ENCODE results near the gene OSER1.
A peak's percentile ranks its signal among the peaks of the same experiment; 100 is the strongest.
"Not testable (repeated sequence)": the region's sequence is repeated elsewhere in the genome, so short reads cannot be mapped to it uniquely, and the experiment has no call there.

The OSER1 gene

DNA sequence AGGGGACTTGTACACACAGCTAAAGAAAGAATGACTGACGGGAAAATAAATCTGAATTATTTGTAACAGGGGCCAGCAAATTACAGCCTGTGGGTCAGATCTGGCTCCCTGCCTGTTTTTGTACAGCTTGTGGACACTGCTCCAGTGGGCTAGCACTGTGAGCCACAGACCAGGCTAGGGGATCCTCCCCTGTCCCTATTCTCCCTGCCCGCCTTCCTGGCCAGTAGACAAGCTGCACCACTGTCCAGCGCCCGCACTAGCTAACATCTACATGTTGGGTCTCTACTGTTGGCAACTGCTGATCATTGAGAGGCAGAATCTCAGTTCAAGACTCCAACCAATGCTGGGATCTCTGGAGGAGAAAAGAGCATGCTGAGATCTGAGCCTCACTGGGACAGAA lies 10.7 kb downstream of the OSER1 start:
- no peak for DNase-seq

- DNase-seq: no peak
Measured at GRCh38 chr20:44198872-44199271, 11.7 kb downstream of the OSER1 start.

GRCh38 chr20:44196271-44196670 lies 14.3 kb downstream of the OSER1 start:
- DNase-seq: no peak

- no peak for DNase-seq
Measured at GRCh38 chr20:44195605-44196004, 15.0 kb downstream of the OSER1 start.

DNA sequence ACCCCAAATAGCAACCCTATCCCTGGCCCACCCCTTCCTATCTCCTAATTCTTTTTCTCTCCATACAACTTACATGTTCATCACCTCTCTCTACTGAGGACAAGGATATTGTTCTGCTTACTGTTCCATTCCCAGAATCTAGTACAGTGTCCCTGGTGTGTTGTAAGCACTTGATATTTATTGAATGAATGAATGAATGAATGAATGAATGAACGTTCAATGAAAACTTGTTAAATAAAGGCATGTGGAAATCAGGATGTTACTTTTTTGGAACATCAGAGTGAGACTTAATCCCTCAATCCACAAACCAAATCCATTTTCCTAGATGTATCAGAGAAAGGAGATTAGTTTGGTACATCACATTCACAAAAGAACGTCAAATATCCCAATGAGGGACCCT lies 16.8 kb downstream of the OSER1 start:
- DNase-seq: no peak

GRCh38 chr20:44191640-44192039 lies 18.9 kb downstream of the OSER1 start:
- not testable (repeated sequence) for DNase-seq

- DNase-seq: peak; percentile 44 to 57
Measured at GRCh38 chr20:44190197-44190852, 20.2 kb downstream of the OSER1 start.

DNA sequence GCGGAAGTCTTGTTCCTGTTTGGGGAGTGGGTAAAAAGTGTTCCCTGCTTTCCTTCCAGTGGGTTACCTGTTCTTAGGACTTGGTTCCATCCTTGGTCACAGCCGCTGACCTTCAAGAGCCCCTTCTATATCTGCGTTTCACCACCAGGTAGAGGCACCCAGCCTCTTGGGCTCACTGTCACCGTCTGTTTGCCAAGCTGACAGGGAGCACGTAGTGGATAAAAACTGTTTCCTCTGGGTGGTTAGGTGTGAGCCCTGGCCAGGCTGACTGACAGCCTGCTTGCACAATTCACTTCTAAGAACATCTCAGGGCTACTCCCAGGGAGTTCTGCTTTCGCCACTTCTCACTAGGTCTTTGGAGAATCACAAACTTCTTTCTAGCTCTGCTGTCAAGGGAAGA lies 21.8 kb downstream of the OSER1 start:
- DNase-seq: no peak

GRCh38 chr20:44187772-44188709 lies 22.5 kb downstream of the OSER1 start:
- DNase-seq: no peak

DNA sequence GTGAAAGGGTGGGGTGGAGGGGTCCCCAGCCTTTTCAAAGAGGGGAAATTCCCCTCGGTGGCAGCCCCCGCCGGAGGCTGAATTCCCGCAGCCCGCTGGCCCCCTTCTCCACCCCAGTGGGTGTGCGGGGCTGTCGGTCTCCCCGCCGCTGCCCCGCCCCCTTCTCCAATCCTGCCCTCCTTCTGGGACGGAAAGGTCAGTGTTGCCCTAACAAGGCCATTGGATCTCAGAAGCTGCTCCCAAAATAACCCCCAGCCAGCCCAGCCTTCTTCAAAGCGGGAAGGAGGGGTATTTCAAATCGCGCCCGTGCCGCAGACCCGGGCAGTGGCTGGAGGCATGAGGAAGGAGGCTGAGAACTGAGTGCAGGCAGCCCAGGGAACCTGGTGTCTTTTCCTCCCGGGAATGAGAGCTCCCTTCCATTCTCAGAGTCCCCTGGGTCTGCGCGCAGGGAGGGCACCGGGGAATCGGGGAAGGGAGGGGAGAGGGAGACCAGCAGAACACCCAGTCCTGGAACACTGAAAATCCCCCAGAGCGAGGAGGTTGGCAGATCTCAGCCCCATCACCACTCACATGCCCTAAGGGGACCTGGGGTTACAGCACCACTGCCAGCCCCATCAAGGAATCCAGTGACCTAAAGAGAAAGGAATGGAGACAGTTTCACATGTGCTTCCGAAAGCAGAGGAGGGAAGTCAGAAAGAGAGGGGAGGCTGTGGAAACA lies 23.4 kb downstream of the OSER1 start, which contains the start of gene JPH2:
TSS of gene JPH2 (minus strand) at position 135 of the 718 bp plus-strand sequence. CDS start 483 bp downstream, outside the sequence.
- DNase-seq: no peak

DNA sequence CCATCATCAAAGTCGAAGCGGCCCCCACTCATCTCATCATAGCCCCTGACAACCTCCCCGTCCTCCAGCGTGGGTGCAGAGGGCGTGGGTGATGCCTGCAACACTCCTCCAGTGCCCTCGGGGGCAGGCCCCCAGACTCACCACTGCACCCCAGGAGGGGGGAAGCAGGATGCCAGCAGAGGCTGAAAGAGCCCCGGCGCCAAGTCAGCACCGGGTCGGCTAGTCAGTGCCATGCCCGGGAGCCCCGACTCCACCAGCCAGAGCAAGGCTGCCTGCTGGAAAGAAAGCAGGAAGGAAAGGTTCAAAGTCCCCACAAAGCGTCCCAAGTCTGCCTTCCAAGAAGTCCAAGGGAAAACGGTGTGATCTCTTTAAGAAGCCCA lies 23.9 kb downstream of the OSER1 start:
- no peak for DNase-seq

DNA sequence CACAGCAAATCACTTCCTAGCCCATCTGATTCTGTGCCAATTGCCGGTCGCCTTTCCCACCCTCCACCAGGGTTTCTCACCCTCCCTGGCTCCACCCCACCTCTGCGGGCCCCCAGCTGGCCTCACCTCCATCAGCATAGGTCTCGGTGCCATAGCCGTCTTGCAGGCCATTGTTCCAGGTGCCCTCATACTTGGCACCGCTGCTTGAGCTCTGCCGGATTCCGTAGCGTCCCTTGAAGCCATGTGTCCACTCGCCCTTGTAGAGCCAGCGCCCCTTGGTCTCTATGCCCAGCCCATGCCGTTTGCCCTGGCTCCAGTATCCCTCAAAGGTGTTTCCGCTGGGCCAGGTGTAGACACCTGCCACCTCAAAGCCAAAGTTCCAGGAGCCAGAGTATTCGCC lies 24.4 kb downstream of the OSER1 start:
- no peak for DNase-seq

DNA sequence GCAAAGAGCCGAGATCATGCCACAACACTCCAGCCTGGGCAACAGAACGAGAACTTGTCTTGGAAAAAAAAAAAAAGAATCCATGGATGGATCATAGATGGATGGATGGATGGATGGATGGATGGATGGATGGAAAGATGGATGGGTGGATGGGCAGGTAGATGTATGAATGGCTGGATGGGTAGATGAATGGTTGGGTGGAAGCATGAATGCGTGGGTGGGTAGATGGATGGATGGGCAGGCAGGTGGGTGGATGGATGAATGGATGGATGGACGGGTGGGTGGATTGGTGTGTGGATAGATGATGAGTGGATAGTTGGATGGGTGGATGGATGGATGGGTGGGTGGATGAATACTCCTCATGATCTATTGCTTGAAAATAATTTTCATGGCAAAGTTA lies 25.0 kb downstream of the OSER1 start:
- DNase-seq: no peak

DNA sequence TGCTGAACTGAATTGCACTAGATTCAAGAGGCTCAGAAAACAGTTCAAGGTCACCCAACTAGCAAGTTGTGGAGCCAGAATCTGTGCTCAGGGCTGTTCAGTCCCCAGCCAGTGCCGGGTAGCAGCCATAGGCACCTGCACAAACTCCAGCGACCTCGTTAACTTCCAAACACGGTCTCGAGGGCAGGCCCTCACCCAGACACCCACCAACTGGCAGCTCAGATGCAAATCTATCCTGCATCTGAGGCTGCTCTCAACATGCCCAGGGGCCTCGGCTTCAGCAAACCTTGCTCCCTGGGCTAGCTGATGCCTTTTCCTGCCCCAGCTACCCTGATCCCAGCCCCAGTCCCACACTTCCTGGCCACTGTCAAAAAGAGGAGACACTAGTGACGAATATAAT lies 27.3 kb downstream of the OSER1 start:
- no peak for DNase-seq

GRCh38 chr20:44182863-44183262 lies 27.7 kb downstream of the OSER1 start:
- no peak for DNase-seq

- DNase-seq: no peak
Measured at GRCh38 chr20:44182135-44182765, 28.3 kb downstream of the OSER1 start.

GRCh38 chr20:44181611-44182010 lies 29.0 kb downstream of the OSER1 start:
- no peak for DNase-seq

- no peak for DNase-seq
Measured at GRCh38 chr20:44180814-44181213, 29.8 kb downstream of the OSER1 start.

DNA sequence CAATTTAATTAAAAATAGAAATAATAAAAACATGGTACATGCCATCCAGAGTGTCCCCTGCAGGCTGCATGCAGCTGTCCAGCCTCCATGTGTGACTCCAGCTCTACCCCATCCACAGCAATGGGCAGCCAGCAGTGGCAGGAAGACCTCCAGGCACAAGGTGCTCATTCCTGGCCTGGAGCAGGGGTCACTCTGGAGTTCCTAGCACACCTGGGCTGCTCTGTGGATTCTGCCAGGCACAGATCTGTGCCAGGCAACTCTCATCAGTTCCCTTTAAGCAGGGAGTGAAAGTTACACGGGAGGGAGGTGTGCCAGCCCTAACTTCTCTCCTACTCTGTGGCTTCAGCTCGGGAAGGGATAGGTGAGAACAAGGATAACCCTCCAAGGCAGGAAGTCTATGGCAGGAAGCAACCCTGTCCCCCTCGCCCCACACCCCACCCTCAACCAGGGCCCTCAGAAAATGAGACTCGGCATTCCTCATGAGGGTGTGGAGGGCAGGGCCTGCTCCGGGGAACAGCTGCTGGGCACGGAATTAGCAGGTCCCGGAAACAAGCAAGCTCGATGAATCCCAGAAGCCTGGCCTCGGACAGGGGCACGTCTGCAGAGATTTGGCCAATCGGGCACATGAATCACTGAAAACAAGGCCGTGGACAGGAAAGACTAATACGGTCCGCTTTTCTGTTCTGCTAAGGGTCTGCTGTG lies 33.6 kb downstream of the OSER1 start:
- no peak for DNase-seq

GRCh38 chr20:44174996-44175765 lies 35.4 kb downstream of the OSER1 start:
- DNase-seq: no peak

- DNase-seq: no peak
Measured at GRCh38 chr20:44173846-44174245, 36.7 kb downstream of the OSER1 start.

DNA sequence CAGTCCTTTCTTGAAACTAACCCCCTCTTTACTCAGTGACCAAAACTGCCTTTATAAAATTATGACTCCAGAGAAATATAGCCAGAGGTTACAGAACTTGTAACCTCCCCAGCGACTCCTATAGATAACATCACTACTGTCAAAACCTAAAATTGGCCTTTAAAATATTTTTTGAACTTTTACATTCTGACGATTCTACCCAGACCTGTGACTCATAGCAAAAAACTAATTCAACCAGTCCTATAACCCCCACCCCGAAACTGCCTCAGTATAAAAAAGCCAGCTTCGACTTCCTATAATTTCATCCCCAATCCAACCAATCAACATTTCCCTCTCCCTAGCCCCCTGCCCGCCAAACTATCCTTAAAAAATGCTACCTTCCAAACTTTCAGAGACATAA lies 37.5 kb downstream of the OSER1 start:
- DNase-seq: no peak
